ENCODE data around the gene SNORC. TPM values are rescaled to one million over a fixed set of nuclear protein-coding genes. Genes with fewer than 3 reads are reported as not detected.

The SNORC gene
- total and polyA plus RNA-seq, 10 of the 15 experiments (the other 5 are each of a cell fraction or from before 2014, with no cell fraction given), result 0.04 to 0.74 (median 0.45) TPM; not detected in 4

DNA sequence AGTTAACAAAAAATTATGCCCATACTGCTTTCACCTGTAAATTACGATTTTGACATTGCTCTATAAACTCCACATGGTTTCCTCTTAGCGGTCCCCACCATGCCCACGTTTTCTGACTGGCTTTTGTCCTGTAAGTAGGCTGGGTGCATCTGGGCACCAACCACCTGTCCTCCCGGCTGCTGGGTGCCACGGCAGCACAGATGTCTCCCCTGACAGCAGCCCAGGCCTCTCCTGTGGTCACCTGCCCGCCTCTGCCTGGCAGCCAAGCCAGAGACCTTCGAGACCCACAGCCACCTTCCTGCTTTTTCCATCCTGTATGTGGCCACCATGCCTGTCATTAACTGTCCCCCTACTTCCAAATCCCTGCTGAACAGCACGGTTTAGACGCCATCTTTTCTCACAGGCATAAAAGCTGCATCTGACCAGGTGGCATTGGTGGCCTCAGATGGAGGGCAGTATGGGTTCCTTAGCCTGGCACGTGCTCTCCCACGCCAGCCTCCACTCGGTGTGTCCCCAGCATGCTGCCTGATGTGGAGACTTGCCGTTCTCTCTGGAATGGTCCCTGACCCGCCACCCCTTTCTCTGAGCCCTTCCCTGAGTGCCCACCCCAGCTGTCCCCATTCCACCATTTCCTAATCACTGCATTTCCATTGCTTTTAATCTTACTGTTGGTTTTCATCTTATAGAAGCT is 18.9 kb downstream of the SNORC start:
- no peaks in the 10 kb centered on the region for H4K20me1 ChIP-seq (ENCODE audit: control insufficient read depth, insufficient read depth)
- TF ChIP-seq ATF7 (IDR thresholded peaks at IDR 0.05; ENCODE audit: low read depth) (no peak), ASH2L (IDR thresholded peaks at IDR 0.05; ENCODE audit: borderline replicate concordance, low read depth) (no peak), ATF2 (IDR thresholded peaks at IDR 0.05; ENCODE audit: low read length) (no peak), ESRRA (IDR thresholded peaks at IDR 0.05; ENCODE audit: low read length) (no peak), ZNF207 (IDR thresholded peaks at IDR 0.05; ENCODE audit: borderline replicate concordance) (no peak), ZNF592 (IDR thresholded peaks at IDR 0.05) (no peak), KDM1A (IDR thresholded peaks at IDR 0.05; ENCODE audit: borderline replicate concordance) (no peak)
- TF ChIP-seq, protein P1, sequence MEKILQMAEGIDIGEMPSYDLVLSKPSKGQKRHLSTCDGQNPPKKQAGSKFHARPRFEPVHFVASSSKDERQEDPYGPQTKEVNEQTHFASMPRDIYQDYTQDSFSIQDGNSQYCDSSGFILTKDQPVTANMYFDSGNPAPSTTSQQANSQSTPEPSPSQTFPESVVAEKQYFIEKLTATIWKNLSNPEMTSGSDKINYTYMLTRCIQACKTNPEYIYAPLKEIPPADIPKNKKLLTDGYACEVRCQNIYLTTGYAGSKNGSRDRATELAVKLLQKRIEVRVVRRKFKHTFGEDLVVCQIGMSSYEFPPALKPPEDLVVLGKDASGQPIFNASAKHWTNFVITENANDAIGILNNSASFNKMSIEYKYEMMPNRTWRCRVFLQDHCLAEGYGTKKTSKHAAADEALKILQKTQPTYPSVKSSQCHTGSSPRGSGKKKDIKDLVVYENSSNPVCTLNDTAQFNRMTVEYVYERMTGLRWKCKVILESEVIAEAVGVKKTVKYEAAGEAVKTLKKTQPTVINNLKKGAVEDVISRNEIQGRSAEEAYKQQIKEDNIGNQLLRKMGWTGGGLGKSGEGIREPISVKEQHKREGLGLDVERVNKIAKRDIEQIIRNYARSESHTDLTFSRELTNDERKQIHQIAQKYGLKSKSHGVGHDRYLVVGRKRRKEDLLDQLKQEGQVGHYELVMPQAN (conservative IDR thresholded peaks at IDR 0.05), result no peak
- 57% methylated on average over 14 of the region's 14 CpGs for WGBS (ENCODE audit: insufficient coverage, insufficient replicate concordance, low lambda C conversion rate, missing lambda C conversion rate)
- no peaks in the 10 kb centered on the region for H3K4me1 ChIP-seq (ENCODE audit: control insufficient read depth, insufficient read depth, low read length)
- BruUV-seq (replicated peaks), result no TSS peak
- no peaks in the 10 kb centered on the region; a peak in 1 of 4 replicates for H3K27me3 ChIP-seq (replicated peaks in 1 of 2; ENCODE audit: control insufficient read depth in 2 of 2, insufficient read depth in 2 of 2, low read length in 1 of 2)
- SMC1A ChIA-PET (ENCODE audit: uncharacterized antibody, unreplicated experiment), result no interaction called here
- CTCF ChIA-PET, result interaction anchor here (0.5 to 2.0 kb wide), 2 partner anchors 69 to 164 kb away, joined by 5 read pairs; no protein-coding TSS in a partner anchor
- H2AFZ ChIP-seq (ENCODE audit: control insufficient read depth, low read depth, low read length), result no peak overlapping the region
- no peak for FAIRE-seq
- no peaks in the 10 kb centered on the region for H3K9me3 ChIP-seq (replicated peaks; ENCODE audit: control insufficient read depth, insufficient read depth, low read length)
- no peaks in the 10 kb centered on the region for H3K79me2 ChIP-seq (ENCODE audit: control insufficient read depth, insufficient read depth, low read length)
- H3K36me3 ChIP-seq (ENCODE audit: control insufficient read depth in 2 of 2, insufficient read depth in 2 of 2, low read length in 1 of 2), result no peaks in the 10 kb centered on the region
- no peak for ATAC-seq
- no peak overlapping the region for H3K9ac ChIP-seq (ENCODE audit: control insufficient read depth, insufficient read depth, low read length)
- no peak overlapping the region for H3K27ac ChIP-seq (ENCODE audit: control insufficient read depth, insufficient read depth)
- POLR2A ChIA-PET, result no interaction called here
- no peak for DNase-seq (ENCODE audit: low read depth, low spot score)
- in situ Hi-C loops (cut with MboI), result no loop called here
- no peak overlapping the region for H3K4me2 ChIP-seq (ENCODE audit: control insufficient read depth, insufficient read depth)
- H3K4me3 ChIP-seq, result no peak overlapping the region
- intact Hi-C loops (cut with micrococcal nuclease; ENCODE audit: unreplicated experiment), result no loop called here
- RAD21 ChIA-PET (ENCODE audit: unreplicated experiment), result no interaction called here

Measured in GM12878 (cell line).